Fibroblast of skin of scalp (primary cell): ENCODE results near the gene CPTP.

ENCODE experiments used
- DNase-seq: peaks from one replicate; pipeline ENCODE4 v3.0.0-alpha.2; 2013

Gene CPTP

DNA sequence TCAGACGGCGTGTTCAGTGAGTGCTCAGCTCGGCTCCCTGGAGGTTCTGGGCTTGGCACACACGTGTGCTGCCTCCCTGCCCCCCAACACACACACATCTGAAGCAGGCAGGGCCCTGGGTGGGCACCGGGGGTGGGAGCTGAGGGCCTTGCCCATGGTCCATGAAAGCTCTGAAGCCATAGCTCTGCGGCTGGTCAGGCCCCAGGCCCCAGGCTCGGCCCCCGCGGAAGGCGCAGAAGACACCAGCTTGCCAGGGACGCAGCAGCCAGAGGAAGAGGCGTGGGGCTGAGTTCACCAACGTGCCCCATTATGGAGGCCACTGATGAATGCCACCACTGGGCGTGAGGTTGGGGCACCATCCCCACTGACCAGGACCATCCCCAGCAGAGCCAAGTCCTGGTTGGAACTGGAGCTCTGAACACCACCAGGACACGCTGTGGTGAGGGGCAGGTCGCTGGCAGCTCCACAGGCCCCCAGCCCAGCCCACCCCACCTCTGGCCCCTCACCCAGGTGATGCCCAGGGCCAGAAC lies 46.2 kb downstream of the CPTP start:
- no peak for DNase-seq

DNA sequence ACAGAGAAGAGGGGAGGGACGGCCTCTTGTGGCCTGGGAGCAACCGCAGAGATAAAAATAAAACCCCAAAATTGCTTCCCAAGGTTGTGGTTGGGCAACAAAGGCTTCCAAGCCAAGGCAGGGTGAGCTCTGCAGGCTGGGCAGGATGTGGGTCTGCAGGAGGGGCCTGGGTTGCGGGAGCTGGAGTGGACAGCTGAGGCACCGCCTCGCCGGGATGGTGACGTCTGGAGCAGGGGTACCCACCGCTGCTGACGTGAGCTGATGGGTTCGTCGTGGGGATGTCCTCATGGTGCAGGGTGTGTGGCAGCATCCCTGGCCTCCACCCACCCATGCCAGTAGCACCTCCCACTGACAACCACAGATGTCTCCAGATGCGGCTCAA lies 46.8 kb downstream of the CPTP start:
- no peak for DNase-seq

DNA sequence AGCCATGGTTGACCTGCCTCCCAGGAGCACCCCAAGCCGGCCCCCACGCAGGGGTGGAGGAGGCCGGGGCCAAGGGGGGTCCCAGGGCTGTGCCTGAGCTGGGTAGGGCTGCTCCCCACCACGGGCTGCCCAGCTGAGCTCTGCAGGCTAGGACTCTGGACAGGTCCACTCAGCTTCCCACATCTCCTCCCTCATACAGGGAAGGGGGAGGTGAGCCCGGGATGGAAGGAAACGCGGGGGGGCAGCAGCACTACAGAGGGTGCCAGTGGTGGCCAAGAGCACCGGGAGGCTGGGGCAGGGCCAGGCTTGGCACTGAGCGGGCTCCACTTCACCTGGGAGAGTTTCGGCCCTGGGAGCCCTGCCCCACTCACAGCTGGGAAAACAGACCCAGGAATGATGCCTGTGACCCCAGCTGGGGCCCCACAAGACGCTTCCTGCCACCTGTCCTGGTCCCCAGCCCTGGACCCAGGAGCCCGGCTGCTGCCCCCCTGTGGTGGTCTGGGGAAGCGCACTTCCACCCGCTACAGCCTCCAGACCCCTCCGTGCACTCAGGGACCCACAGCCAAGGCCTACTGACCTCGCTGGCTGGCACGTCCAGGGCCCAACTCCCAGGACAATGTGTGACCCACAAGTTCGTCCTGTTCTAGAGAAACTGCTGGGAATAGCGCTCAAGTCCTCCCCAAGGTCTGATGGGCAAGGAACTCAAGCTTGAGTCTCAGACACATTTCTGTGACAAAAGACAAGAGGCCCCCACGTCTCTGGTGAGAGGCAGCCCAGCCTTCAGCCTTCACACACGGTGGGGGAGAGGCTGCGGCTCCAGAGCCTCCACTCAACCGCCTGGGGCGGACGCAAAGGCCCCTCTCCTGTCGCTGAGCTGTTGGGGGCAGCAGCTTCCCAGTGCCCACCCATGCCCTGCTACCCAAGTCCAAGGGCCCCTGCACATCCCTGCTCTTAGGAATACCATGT lies 47.4 kb downstream of the CPTP start:
- DNase-seq = peak; percentile 50

DNA sequence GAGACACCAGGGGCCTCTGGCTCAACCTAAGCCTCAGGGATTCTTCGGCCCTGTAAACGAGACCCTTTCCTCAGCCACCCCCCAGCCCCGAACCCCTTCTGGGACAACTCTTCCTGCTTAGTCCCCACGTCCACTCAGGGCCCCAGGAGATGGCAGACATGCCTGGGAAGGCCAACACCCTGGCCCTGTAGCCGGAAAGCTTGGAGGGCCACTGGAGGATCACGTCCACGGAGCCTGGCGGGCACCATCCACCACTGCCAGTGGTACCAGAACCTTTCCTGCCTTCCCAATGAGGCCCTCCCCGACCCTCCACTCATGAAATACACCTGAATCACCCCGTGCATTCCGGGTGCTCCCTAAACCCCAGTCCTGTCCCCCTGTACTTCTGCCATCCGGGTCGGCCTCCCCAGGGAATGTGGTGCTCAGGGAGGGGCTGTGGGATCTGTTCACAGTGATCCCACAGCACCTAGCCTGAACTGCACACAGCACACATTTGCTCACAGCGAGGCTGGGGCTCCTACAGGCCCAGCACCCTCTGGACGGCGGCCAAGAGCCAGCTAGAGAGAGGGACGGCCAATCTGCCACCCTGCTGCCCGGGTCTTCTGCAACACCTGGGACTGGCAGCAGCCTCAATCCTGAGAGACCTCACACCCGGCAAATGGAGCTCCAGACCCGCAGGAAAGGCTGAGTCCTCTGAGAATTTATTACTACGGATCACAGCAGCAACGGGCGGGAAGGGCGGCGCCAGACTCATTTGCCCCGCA lies 48.6 kb downstream of the CPTP start:
- DNase-seq = no peak

DNA sequence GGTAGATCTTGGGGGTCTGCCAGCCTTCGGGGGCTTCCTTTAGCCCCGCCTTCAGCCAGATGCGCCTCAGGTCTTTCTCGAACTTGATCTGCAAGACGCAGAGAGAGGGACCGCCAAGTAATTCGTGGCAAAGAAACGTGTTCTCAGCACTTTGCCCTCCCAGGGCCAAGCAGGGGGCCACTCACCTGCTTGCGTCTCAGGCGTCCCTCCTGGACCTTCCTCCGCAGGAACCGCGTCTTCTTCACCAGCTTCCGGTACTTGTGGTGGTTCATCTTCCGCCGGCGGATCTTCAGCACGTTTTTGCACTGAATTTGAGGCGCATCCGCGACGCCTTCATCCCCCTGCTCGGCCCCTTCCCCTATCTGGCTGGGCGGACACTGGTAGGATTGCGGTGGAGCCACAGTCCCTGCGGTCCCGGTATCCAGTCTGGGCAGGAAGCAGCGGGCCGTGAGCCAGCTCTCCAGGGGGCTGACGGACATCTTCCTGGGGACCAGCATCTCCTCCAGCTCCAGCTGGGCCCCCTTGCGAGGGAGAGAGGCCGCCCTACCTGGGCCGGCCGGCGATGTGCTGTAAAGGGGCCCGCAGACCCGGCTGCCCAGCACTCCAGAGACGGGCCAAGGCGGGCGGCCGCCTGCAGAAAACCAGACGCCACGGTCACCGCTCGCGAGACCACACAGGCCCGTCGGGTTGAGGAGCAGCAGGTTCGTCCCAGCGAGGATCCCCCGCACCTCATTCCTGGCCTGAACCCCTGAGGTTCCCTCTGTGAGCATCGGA lies 49.4 kb downstream of the CPTP start:
- no peak for DNase-seq

DNA sequence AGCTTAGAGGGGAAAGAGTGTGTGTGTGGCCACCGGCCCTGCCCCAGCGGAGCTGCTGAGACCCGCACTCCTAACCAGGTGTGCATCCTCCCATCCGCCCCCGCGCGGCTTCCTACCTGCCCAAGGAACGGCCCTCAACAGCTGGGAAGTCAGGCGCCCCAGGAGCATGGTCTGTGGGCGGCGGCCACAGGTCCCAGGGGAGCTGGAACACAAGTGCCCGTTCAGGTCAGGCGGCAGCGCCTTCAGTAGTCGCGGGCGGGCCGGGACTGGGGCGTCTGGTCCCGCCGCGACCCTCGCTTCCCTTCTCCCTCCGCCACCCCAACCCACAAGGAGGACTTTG lies 50.0 kb downstream of the CPTP start:
- no peak for DNase-seq

DNA sequence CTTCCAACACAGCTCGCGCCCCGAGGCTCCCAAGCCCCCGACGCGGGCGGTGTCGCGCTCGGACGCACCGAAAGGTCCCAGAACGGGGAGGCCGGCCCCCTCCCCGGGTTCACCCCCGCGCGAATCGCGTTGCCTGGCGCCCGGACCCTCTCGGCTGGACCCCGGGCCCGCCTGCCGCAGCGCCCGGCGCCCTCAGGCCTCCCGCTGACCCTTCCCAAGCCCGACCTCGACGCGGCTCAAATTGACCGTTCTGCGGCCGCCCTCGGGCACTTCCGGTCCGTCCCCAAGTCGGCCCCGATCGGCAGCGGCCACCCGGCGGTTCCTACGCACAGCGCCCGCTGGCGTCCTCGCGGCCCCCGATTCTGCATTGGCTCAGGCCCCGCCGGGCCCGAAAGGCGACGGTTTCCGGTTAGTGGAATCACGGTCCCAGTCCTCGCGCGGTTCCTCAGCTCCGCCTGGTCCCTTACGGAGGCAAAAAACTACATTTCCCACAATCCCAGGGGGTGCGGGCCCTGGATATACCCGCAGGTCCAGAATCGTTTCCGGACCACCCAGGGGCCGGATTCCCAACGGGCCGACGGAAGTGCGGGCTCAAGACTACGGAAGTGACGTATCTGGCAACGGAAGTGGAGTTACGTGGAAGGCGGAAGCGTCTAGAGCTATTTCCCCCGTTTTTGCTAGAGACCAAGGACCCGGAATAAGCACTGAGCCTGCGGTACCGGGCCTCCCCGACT lies 50.5 kb downstream of the CPTP start, which contains the start of gene AURKAIP1:
Gene AURKAIP1, minus strand, starts transcription at position 279 of the 734 bp plus-strand sequence. CDS start 451 bp downstream, outside the sequence.
- DNase-seq = peak; percentile 100

DNA sequence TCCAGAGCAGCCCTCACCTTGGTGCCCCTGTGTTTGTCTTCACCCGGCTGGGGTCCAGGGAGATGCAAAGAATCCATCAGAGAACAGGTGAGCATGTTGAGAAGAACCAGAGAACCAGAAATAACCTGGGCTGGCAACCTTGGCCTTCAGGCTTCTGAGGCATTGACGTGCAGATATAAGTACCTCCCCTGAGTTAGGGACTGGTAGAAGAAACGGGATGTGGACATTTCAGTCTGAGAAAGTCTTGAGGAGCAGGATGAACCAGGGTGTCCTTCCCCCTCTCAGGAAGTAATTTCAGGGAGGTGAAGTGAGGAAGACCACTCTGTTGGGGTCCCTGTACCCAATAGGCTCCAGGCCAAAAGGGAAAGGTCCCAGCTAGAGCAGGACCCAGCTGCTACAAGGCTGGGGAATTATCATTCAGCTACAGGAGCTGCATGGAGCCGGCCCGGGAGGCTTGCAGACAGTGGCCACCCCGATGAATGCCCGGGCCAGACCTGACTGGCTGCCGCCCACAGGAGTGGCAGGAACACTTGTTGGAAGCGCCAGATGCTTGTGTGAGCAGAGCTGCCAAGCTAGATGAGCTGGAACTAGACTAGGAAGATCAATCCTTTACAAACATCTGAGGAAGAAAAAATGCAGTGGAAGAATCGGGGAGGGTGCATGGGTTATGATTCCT lies 52.1 kb downstream of the CPTP start:
- DNase-seq = no peak

DNA sequence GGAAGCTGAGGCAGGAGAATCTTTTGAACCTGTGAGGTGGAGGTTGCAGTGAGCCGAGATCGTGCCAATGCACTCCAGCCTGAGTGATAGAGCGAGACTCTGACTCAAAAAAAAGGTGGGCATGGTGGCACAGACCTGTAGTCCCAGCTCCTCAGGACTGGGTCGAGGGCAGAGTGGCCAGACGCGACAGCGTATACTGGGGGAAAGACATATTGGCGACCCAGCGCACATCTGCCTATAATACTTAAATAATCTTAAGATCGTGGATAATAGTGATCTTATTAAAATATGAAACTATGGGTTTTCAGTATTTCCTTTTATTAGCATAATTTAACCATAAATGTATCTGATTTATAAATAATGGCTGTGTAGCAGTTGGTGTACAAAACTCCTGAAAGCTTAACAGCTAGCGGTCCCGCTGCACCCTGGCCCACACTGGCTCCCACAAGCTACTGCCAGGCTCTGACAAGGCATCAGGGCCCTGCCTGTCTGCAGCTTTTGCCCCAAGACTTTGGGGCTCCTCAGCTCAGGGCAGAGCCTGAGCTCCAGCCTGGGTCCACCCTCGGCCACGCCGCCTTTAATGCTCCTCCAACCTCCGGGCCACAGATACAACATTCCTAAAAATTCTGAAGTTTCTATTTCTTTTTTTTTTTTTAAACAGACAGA lies 53.1 kb downstream of the CPTP start:
- no peak for DNase-seq
